DOHH2 (cell line): ENCODE results near the gene UBE2L6.

Experiments
- H3F3A ChIP-seq: fragments of 200-600 bp; sonication (generic), shearing (Covaris generic); 2 replicates; pipeline ENCODE4 v1.6.0; 2016; ENCODE audit warnings: antibody characterized with exemption, mild to moderate bottlenecking; ENCODE audit not compliant: control insufficient read depth, insufficient read depth
- H3K27ac ChIP-seq: fragments of 200-600 bp; sonication (generic); 2 replicates; pipeline ENCODE4 v1.5.1; 2014; ENCODE audit warnings: low read depth, mild to moderate bottlenecking, low read length, moderate library complexity
- H3K27me3 ChIP-seq: fragments of 200-600 bp; sonication (generic); 2 replicates; pipeline ENCODE4 v1.6.1; 2014; ENCODE audit warnings: mild to moderate bottlenecking, low read length, mixed read lengths; ENCODE audit not compliant: control insufficient read depth
- H3K36me3 ChIP-seq: fragments of 200-600 bp; sonication (generic); 2 replicates; pipeline ENCODE4 v1.6.1; 2014; ENCODE audit warnings: mild to moderate bottlenecking, low read length, moderate library complexity, mixed read lengths; ENCODE audit not compliant: control insufficient read depth
- H3K4me1 ChIP-seq: fragments of 200-600 bp; sonication (generic); 2 replicates; pipeline ENCODE4 v1.6.1; 2014; ENCODE audit warnings: mild to moderate bottlenecking, low read length, mixed read lengths; ENCODE audit not compliant: control insufficient read depth
- H3K4me2 ChIP-seq: fragments of 200-600 bp; sonication (generic); 2 replicates; pipeline ENCODE4 v1.6.0; 2014; ENCODE audit warnings: mild to moderate bottlenecking, low read length, moderate library complexity
- H3K4me3 ChIP-seq: fragments of 200-600 bp; sonication (generic); 2 replicates; pipeline ENCODE4 v1.5.1; 2014; ENCODE audit warnings: mild to moderate bottlenecking, low read length, mixed read lengths
- H3K79me2 ChIP-seq: fragments of 200-600 bp; sonication (generic); 2 replicates; pipeline ENCODE4 v1.6.1; 2014; ENCODE audit warnings: mild to moderate bottlenecking, low read length, mixed read lengths; ENCODE audit not compliant: control insufficient read depth
- H3K9me2 ChIP-seq: fragments of 200-600 bp; sonication (generic); replicated peaks from 2 replicates; pipeline ENCODE4 v1.6.1; 2014; ENCODE audit warnings: mild to moderate bottlenecking, low read length, mixed read lengths; ENCODE audit not compliant: control insufficient read depth
- H3K9me3 ChIP-seq: fragments of 200-600 bp; sonication (generic); 2 replicates; pipeline ENCODE4 v1.6.1; 2014; ENCODE audit warnings: antibody characterized with exemption, low read length, mixed read lengths; ENCODE audit not compliant: control insufficient read depth, insufficient read depth
- H4K20me1 ChIP-seq: fragments of 200-600 bp; sonication (generic); 2 replicates; pipeline ENCODE4 v1.6.0; 2014; ENCODE audit warnings: low read depth, mild to moderate bottlenecking, antibody characterized with exemption, low read length, moderate library complexity; ENCODE audit not compliant: control insufficient read depth, insufficient read depth
- EZH2phosphoT487 ChIP-seq: fragments of 200-600 bp; sonication (generic); IDR thresholded peaks from 2 replicates; pipeline ENCODE4 v1.6.1; 2017; ENCODE audit warnings: borderline replicate concordance, mild to moderate bottlenecking, antibody characterized with exemption, low read length, moderate library complexity, mixed read lengths
- TF ChIP-seq, protein P1 (sequence below): fragments of 200-600 bp; sonication (generic); IDR thresholded peaks from one replicate; pipeline ENCODE4 v1.5.1; 2014; ENCODE audit warnings: antibody characterized with exemption, mild to moderate bottlenecking, low read depth, low read length; ENCODE audit not compliant: poor library complexity, severe bottlenecking

UBE2L6 gene

DNA sequence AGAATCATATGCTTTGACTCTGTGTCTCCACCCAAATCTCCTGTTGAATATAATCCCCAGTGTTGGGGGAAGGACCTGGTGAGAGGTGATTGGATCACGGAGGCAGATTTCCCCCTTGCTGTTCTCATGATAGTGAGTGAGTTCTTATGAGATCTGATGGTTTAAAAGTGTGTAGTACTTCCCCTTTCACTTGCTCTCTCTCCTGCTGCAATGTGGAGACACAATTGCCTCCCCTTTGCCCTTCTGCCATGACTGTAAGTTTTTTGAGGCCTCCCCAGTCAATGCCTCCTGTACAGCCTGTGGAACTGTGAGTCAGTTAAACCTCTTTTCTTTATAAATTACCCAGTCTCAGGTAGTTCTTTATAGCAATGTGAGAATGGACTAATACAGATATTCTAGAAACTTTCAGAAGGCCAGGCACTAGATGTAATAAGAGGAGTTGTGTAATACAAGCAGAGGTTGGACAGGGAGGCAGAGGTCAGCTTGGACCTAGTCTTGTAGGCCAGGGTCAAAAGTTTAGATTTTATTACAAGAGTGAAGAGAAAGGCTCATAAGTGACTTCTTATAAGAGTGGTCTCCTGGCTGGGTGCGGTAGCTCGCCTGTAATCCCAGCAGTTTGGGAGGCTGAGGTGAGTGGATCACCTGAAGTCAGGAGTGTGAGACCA lies 20.7 kb upstream of the UBE2L6 start:
- no peak overlapping the region for H3K4me3 ChIP-seq
- no peak for TF ChIP-seq EZH2phosphoT487
- TF ChIP-seq, protein P1, sequence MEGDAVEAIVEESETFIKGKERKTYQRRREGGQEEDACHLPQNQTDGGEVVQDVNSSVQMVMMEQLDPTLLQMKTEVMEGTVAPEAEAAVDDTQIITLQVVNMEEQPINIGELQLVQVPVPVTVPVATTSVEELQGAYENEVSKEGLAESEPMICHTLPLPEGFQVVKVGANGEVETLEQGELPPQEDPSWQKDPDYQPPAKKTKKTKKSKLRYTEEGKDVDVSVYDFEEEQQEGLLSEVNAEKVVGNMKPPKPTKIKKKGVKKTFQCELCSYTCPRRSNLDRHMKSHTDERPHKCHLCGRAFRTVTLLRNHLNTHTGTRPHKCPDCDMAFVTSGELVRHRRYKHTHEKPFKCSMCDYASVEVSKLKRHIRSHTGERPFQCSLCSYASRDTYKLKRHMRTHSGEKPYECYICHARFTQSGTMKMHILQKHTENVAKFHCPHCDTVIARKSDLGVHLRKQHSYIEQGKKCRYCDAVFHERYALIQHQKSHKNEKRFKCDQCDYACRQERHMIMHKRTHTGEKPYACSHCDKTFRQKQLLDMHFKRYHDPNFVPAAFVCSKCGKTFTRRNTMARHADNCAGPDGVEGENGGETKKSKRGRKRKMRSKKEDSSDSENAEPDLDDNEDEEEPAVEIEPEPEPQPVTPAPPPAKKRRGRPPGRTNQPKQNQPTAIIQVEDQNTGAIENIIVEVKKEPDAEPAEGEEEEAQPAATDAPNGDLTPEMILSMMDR = no peak
- no peaks in the 10 kb centered on the region for H4K20me1 ChIP-seq
- H3K4me1 ChIP-seq = no peaks in the 10 kb centered on the region
- no peak overlapping the region for H3K4me2 ChIP-seq
- H3K36me3 ChIP-seq = no peaks in the 10 kb centered on the region
- H3F3A ChIP-seq = no peaks in the 10 kb centered on the region
- no peaks in the 10 kb centered on the region for H3K9me2 ChIP-seq
- no peak overlapping the region for H3K27ac ChIP-seq
- no peaks in the 10 kb centered on the region; the same call in 1 of the 2 replicates for H3K27me3 ChIP-seq
- no peaks in the 10 kb centered on the region for H3K9me3 ChIP-seq
- H3K79me2 ChIP-seq = no peaks in the 10 kb centered on the region

DNA sequence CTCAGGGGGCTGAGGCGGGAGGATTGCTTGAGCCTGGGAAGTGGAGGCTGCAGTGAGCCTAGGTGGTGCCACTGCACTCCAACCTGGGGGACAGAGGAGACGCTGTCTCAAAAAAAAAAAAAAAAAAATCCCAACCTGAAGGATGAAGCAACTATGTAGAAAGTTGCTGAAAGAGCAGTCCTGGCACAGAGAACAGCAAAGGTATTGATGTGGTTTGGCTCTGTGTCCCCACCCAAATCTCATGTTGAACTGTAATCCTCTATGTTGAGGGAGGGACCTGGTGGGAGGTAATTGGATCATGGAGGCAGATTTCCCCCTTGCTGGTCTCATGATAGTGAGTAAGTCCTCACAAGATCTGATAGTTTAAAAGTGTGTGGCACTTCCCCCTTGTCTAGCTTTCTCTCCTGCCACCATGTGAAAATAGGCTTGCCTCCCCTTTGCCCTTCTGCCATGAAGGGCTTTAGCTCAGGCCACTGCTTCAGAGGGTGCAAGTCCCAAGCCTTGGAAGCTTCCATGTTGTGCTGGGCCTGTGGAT lies 19.3 kb upstream of the UBE2L6 start:
- Histone ChIP-seq H3K79me2 (no peaks in the 10 kb centered on the region), H3K27me3 (no peaks in the 10 kb centered on the region), H3K36me3 (no peaks in the 10 kb centered on the region), H3K4me2 (no peak overlapping the region), H3K4me3 (no peak overlapping the region), H3K9me3 (no peaks in the 10 kb centered on the region), H3K9me2 (no peaks in the 10 kb centered on the region), H3K27ac (no peak overlapping the region), H4K20me1 (no peaks in the 10 kb centered on the region), H3F3A (no peaks in the 10 kb centered on the region), H3K4me1 (no peaks in the 10 kb centered on the region)
- TF ChIP-seq, protein P1 = no peak
- TF ChIP-seq EZH2phosphoT487 = no peak

DNA sequence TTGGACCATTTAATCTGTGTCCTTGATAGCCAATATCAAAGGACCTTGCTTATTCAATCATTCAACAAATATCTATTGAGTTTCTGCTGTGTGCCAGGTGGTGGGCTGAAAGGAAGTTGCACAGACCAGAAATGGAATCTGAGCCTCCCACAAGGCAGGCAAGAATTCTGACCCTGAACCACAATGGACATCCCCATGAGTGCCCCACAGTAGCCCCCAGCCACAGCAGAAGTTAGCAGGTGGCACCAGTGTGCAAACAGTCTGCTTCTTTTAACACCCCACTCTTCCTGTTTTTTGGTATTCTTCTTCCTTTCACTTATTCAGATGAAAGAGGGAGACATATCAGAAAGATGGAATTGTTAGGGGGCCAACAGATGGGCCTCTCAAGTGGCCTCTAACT lies 17.8 kb upstream of the UBE2L6 start:
- Histone ChIP-seq H3K4me1 (no peaks in the 10 kb centered on the region), H3K79me2 (no peaks in the 10 kb centered on the region), H3F3A (no peaks in the 10 kb centered on the region), H3K9me2 (no peaks in the 10 kb centered on the region), H3K27ac (no peak overlapping the region), H3K36me3 (no peaks in the 10 kb centered on the region), H3K9me3 (no peaks in the 10 kb centered on the region), H3K4me2 (no peak overlapping the region), H3K4me3 (no peak overlapping the region), H3K27me3 (no peaks in the 10 kb centered on the region), H4K20me1 (no peaks in the 10 kb centered on the region)
- no peak for TF ChIP-seq EZH2phosphoT487
- TF ChIP-seq, protein P1 = no peak

DNA sequence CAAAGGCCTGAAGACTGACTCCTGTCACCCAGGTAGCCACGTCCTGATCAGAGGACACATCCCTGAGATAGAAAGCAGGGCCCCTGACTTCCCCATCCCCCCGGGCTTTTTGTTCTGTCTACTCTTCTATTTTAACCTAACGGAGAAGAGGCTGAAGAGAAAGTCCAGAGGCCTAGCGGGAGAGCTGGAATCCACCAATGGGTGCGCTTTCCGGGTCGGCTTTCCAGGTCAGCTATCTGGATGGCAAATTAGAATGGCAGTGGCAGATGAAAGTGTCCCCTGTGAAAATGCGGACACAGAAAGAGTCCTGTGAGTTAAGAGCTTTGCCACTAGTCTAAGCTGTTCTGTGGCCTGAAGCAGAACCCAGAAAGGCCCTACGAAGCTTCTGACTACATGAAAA lies 16.9 kb upstream of the UBE2L6 start:
- Histone ChIP-seq H4K20me1 (no peaks in the 10 kb centered on the region), H3K9me3 (no peaks in the 10 kb centered on the region), H3K27ac (no peak overlapping the region)

More for the DNA sequence above, 16.9 kb upstream of the UBE2L6 start:
- Histone ChIP-seq H3K79me2 (no peaks in the 10 kb centered on the region), H3K4me1 (no peaks in the 10 kb centered on the region), H3F3A (no peaks in the 10 kb centered on the region), H3K36me3 (no peaks in the 10 kb centered on the region), H3K9me2 (no peaks in the 10 kb centered on the region), H3K4me2 (no peak overlapping the region), H3K4me3 (no peak overlapping the region), H3K27me3 (no peaks in the 10 kb centered on the region)
- TF ChIP-seq, protein P1 = no peak
- no peak for TF ChIP-seq EZH2phosphoT487
